SH-SY5Y (cell line): ENCODE measurements around the gene NEK5.

ENCODE experiments used
- GATA2 ChIP-seq: IDR thresholded peaks from 2 replicates; pipeline ENCODE4 v1.6.1; 2011; ENCODE audit warnings: mild to moderate bottlenecking, low read depth, low read length
- GATA3 ChIP-seq: IDR thresholded peaks from 2 replicates; pipeline ENCODE4 v1.6.1; 2011; ENCODE audit warnings: low read depth, mild to moderate bottlenecking, low read length, moderate library complexity

DNA sequence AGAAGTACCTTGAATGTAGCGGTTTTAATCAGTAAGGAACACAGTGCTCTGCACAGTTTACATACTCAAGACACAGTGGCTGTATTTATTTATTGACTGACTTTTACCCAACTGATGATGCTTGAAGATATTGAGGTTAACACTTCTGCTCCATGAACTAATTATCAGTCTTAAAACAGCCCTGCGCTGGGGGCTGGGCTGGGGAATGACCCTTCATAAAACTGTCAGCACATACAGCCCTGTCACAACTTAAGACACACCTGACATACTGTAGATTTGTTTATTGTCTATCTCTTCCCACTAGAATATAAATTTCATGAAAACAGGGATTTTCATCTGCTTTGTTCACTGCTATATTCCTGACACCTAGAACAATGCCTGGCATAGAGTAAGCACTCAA lies 10.8 kb downstream of the NEK5 start:
- TF ChIP-seq GATA2, result no peak
- TF ChIP-seq GATA3, result no peak
